Hindlimb muscle (tissue), 1 donor: ENCODE data around the gene LY6G5C. TPM values are rescaled to one million over a fixed set of nuclear protein-coding genes. Genes with fewer than 3 reads are reported as not detected.

Source experiments
- DNase-seq: peaks from one replicate; pipeline ENCODE4 v3.0.0-alpha.2; 2013
- polyA plus RNA-seq: library from polyadenylated mRNA; unstranded; fragments of 120-200 nt; gene quantifications from one replicate; pipeline ENCODE4 v1.2.1, GENCODE V29; 2013; ENCODE audit not compliant: insufficient read length

The LY6G5C gene
- polyA plus RNA-seq, 1 donor: 6.3 TPM

- no peak for DNase-seq
These were observed 41.4 kb downstream of the LY6G5C start for GRCh38 chr6:31639449-31639861.

- DNase-seq: no peak
These were observed 41.8 kb downstream of the LY6G5C start for GRCh38 chr6:31639043-31639442.

- DNase-seq: no peak
These were observed 43.9 kb downstream of the LY6G5C start for GRCh38 chr6:31636698-31637596.

GRCh38 chr6:31634969-31635575, 45.8 kb downstream of the LY6G5C start:
- no peak for DNase-seq

- no peak for DNase-seq
These were observed 46.7 kb downstream of the LY6G5C start for GRCh38 chr6:31634131-31634530.

GRCh38 chr6:31633447-31633846, 47.4 kb downstream of the LY6G5C start:
- DNase-seq: no peak

GRCh38 chr6:31632279-31632946, 48.5 kb downstream of the LY6G5C start:
- DNase-seq: no peak

GRCh38 chr6:31631681-31632278, 49.1 kb downstream of the LY6G5C start:
- no peak for DNase-seq

GRCh38 chr6:31631209-31631608, 49.7 kb downstream of the LY6G5C start:
- no peak for DNase-seq

- no peak for DNase-seq
These were observed 50.5 kb downstream of the LY6G5C start for GRCh38 chr6:31630177-31630934.

- DNase-seq: no peak
These were observed 51.9 kb downstream of the LY6G5C start for GRCh38 chr6:31629014-31629413.

- DNase-seq: no peak
These were observed 53.1 kb downstream of the LY6G5C start for GRCh38 chr6:31627690-31628287.

- DNase-seq: no peak
These were observed 53.9 kb downstream of the LY6G5C start for GRCh38 chr6:31626952-31627351.

Other genes starting within 250 kb of the LY6G5C start
- 0.85 TPM for gene MICB, start 182.9 kb downstream of the LY6G5C start, polyA plus RNA-seq
- gene MCCD1, start 152.1 kb downstream of the LY6G5C start, polyA plus RNA-seq: not detected
- gene DDX39B, start 139.1 kb downstream of the LY6G5C start, polyA plus RNA-seq: 420 TPM
- 4.2 TPM for gene ATP6V1G2, start 134.5 kb downstream of the LY6G5C start, polyA plus RNA-seq
- 18.9 TPM for gene NFKBIL1, start 133.5 kb downstream of the LY6G5C start, polyA plus RNA-seq
- gene LTA, start 108.8 kb downstream of the LY6G5C start, polyA plus RNA-seq: not detected
- gene TNF, start 105.5 kb downstream of the LY6G5C start, polyA plus RNA-seq: 0.12 TPM
- 1.5 TPM for gene LTB, start 98.6 kb downstream of the LY6G5C start, polyA plus RNA-seq
- gene LST1, start 94.8 kb downstream of the LY6G5C start, polyA plus RNA-seq: 8.3 TPM
- gene NCR3, start 88.1 kb downstream of the LY6G5C start, polyA plus RNA-seq: not detected
- 24.6 TPM for gene AIF1, start 65.8 kb downstream of the LY6G5C start, polyA plus RNA-seq
- 166 TPM for gene PRRC2A, start 60.4 kb downstream of the LY6G5C start, polyA plus RNA-seq
- gene BAG6, start 28.4 kb downstream of the LY6G5C start, polyA plus RNA-seq: 252 TPM
- gene APOM, start 25.2 kb downstream of the LY6G5C start, polyA plus RNA-seq: 3.3 TPM
- gene C6orf47, start 20.3 kb downstream of the LY6G5C start, polyA plus RNA-seq: 13.1 TPM
- gene GPANK1, start 16.1 kb downstream of the LY6G5C start, polyA plus RNA-seq: 17.1 TPM
- 127 TPM for gene CSNK2B, start 15.0 kb downstream of the LY6G5C start, polyA plus RNA-seq
- 11.7 TPM for gene LY6G5B, start 11.1 kb downstream of the LY6G5C start, polyA plus RNA-seq
- 54.6 TPM for gene ABHD16A, start 22.3 kb upstream of the LY6G5C start, polyA plus RNA-seq
- not detected for gene LY6G6F, start 25.8 kb upstream of the LY6G5C start, polyA plus RNA-seq
- gene LY6G6D, start 34.3 kb upstream of the LY6G5C start, polyA plus RNA-seq: not detected
- 0.28 TPM for gene LY6G6C, start 40.7 kb upstream of the LY6G5C start, polyA plus RNA-seq
- gene MPIG6B, start 42.3 kb upstream of the LY6G5C start, polyA plus RNA-seq: 0.71 TPM
- gene DDAH2, start 48.2 kb upstream of the LY6G5C start, polyA plus RNA-seq: 128 TPM
- gene CLIC1, start 55.5 kb upstream of the LY6G5C start, polyA plus RNA-seq: 116 TPM
- gene MSH5, start 58.9 kb upstream of the LY6G5C start, polyA plus RNA-seq: 14.4 TPM
- 2.4 TPM for gene SAPCD1, start 81.6 kb upstream of the LY6G5C start, polyA plus RNA-seq
- gene VWA7, start 96.3 kb upstream of the LY6G5C start, polyA plus RNA-seq: 2.5 TPM
- 48.6 TPM for gene VARS1, start 114.7 kb upstream of the LY6G5C start, polyA plus RNA-seq
- gene LSM2, start 125.9 kb upstream of the LY6G5C start, polyA plus RNA-seq: 51.7 TPM
- 3.7 TPM for gene HSPA1L, start 134.2 kb upstream of the LY6G5C start, polyA plus RNA-seq
- 84.3 TPM for gene HSPA1A, start 134.5 kb upstream of the LY6G5C start, polyA plus RNA-seq
- gene HSPA1B, start 146.7 kb upstream of the LY6G5C start, polyA plus RNA-seq: 61.2 TPM
- 17.7 TPM for gene NEU1, start 181.8 kb upstream of the LY6G5C start, polyA plus RNA-seq
- gene SLC44A4, start 197.9 kb upstream of the LY6G5C start, polyA plus RNA-seq: 0.23 TPM
- gene EHMT2, start 216.6 kb upstream of the LY6G5C start, polyA plus RNA-seq: 33.6 TPM
- 10.9 TPM for gene ZBTB12, start 221.0 kb upstream of the LY6G5C start, polyA plus RNA-seq
- gene C2, start 246.7 kb upstream of the LY6G5C start, polyA plus RNA-seq: 11.1 TPM